HUES48 (cell line): Measurements from ENCODE around the gene RIPOR2.

Experiments
- H3K27ac ChIP-seq: one replicate; pipeline ENCODE4 v1.7.0; 2013; ENCODE audit warnings: low read depth, low read length, inconsistent platforms
- H3K27me3 ChIP-seq: 2 replicates; pipeline ENCODE4 v1.6.1; 2013; ENCODE audit warnings: mild to moderate bottlenecking, low read length; ENCODE audit not compliant: control insufficient read depth, insufficient read depth
- H3K36me3 ChIP-seq: 2 replicates; pipeline ENCODE4 v1.6.1; 2013; ENCODE audit warnings: low read length; ENCODE audit not compliant: control insufficient read depth, insufficient read depth
- H3K4me1 ChIP-seq: 2 replicates; pipeline ENCODE4 v1.6.1; 2013; ENCODE audit warnings: mild to moderate bottlenecking, low read length; ENCODE audit not compliant: control insufficient read depth, insufficient read depth
- H3K4me3 ChIP-seq: 2 replicates; pipeline ENCODE4 v1.5.1; 2013; ENCODE audit warnings: mild to moderate bottlenecking, low read depth, low read length
- H3K9ac ChIP-seq: 2 replicates; pipeline ENCODE4 v1.6.1; 2013; ENCODE audit warnings: mild to moderate bottlenecking, low read depth, low read length, moderate library complexity
- H3K9me3 ChIP-seq: 2 replicates; pipeline ENCODE4 v1.6.1; 2013; ENCODE audit warnings: low read length; ENCODE audit not compliant: control insufficient read depth, insufficient read depth

Gene RIPOR2

GRCh38 chr6:24840187-24840586, 95.6 kb downstream of the RIPOR2 start:
- H3K27ac ChIP-seq: no peak overlapping the region
- H3K9ac ChIP-seq: no peak overlapping the region
- H3K4me3 ChIP-seq: no peak overlapping the region
- H3K27me3 ChIP-seq: no peaks in the 10 kb centered on the region
- no peaks in the 10 kb centered on the region for H3K9me3 ChIP-seq
- no peaks in the 10 kb centered on the region for H3K4me1 ChIP-seq
- H3K36me3 ChIP-seq: peaks cover 5% of the 10 kb centered on the region; the same call in 1 of the 2 replicates

- Histone ChIP-seq H3K4me1 (no peaks in the 10 kb centered on the region), H3K27ac (no peak overlapping the region), H3K9me3 (no peaks in the 10 kb centered on the region), H3K9ac (no peak overlapping the region), H3K36me3 (peaks cover 5% of the 10 kb centered on the region; the same call in 1 of the 2 replicates), H3K4me3 (no peak overlapping the region), H3K27me3 (no peaks in the 10 kb centered on the region)
Measured at GRCh38 chr6:24838994-24839393, 96.8 kb downstream of the RIPOR2 start.

GRCh38 chr6:24838081-24838480, 97.7 kb downstream of the RIPOR2 start:
- no peak overlapping the region for H3K27ac ChIP-seq
- H3K4me1 ChIP-seq: no peaks in the 10 kb centered on the region
- H3K27me3 ChIP-seq: no peaks in the 10 kb centered on the region
- 0 out of 2 replicates have a peak, but pooled peaks cover 5% of the 10 kb centered on the region for H3K36me3 ChIP-seq
- no peaks in the 10 kb centered on the region for H3K9me3 ChIP-seq
- no peak overlapping the region for H3K9ac ChIP-seq
- H3K4me3 ChIP-seq: no peak overlapping the region

- 0 out of 2 replicates have a peak, but pooled peaks cover 3% of the 10 kb centered on the region for H3K4me1 ChIP-seq
- no peaks in the 10 kb centered on the region for H3K36me3 ChIP-seq
- H3K9ac ChIP-seq: no peak overlapping the region
- no peak overlapping the region for H3K27ac ChIP-seq
- H3K4me3 ChIP-seq: no peak overlapping the region
- H3K9me3 ChIP-seq: no peaks in the 10 kb centered on the region
- no peaks in the 10 kb centered on the region for H3K27me3 ChIP-seq
Measured at GRCh38 chr6:24836109-24836508, 99.7 kb downstream of the RIPOR2 start.

GRCh38 chr6:24833711-24834386, 101.9 kb downstream of the RIPOR2 start:
- H3K4me1 ChIP-seq: peaks cover 8% of the 10 kb centered on the region; the same call in 1 of the 2 replicates
- H3K27ac ChIP-seq: no peak overlapping the region
- no peaks in the 10 kb centered on the region for H3K9me3 ChIP-seq
- H3K36me3 ChIP-seq: no peaks in the 10 kb centered on the region
- H3K27me3 ChIP-seq: no peaks in the 10 kb centered on the region
- no peak overlapping the region for H3K4me3 ChIP-seq
- no peak overlapping the region for H3K9ac ChIP-seq

- H3K27ac ChIP-seq: no peak overlapping the region
- H3K27me3 ChIP-seq: no peaks in the 10 kb centered on the region
- no peak overlapping the region for H3K9ac ChIP-seq
- H3K4me1 ChIP-seq: peaks cover 8% of the 10 kb centered on the region; the same call in 1 of the 2 replicates
- no peak overlapping the region for H3K4me3 ChIP-seq
- H3K9me3 ChIP-seq: no peaks in the 10 kb centered on the region
- no peaks in the 10 kb centered on the region for H3K36me3 ChIP-seq
Measured at GRCh38 chr6:24832794-24833193, 103.0 kb downstream of the RIPOR2 start.

GRCh38 chr6:24831771-24832716, 103.7 kb downstream of the RIPOR2 start:
- no peaks in the 10 kb centered on the region for H3K36me3 ChIP-seq
- no peak overlapping the region for H3K9ac ChIP-seq
- H3K9me3 ChIP-seq: no peaks in the 10 kb centered on the region
- H3K4me3 ChIP-seq: no peak overlapping the region
- H3K27me3 ChIP-seq: no peaks in the 10 kb centered on the region
- H3K4me1 ChIP-seq: peaks cover 8% of the 10 kb centered on the region; the same call in 1 of the 2 replicates
- H3K27ac ChIP-seq: no peak overlapping the region

- H3K9ac ChIP-seq: no peak overlapping the region
- no peaks in the 10 kb centered on the region for H3K9me3 ChIP-seq
- H3K4me3 ChIP-seq: no peak overlapping the region
- H3K27me3 ChIP-seq: no peaks in the 10 kb centered on the region
- H3K27ac ChIP-seq: no peak overlapping the region
- H3K4me1 ChIP-seq: peaks cover 8% of the 10 kb centered on the region; the same call in 1 of the 2 replicates
- H3K36me3 ChIP-seq: no peaks in the 10 kb centered on the region
Measured at GRCh38 chr6:24829657-24830056, 106.1 kb downstream of the RIPOR2 start.

- peaks cover 8% of the 10 kb centered on the region; the same call in 1 of the 2 replicates for H3K4me1 ChIP-seq
- no peaks in the 10 kb centered on the region for H3K36me3 ChIP-seq
- no peaks in the 10 kb centered on the region for H3K27me3 ChIP-seq
- no peaks in the 10 kb centered on the region for H3K9me3 ChIP-seq
- no peak overlapping the region for H3K9ac ChIP-seq
- no peak overlapping the region for H3K4me3 ChIP-seq
- no peak overlapping the region for H3K27ac ChIP-seq
Measured at GRCh38 chr6:24827970-24828369, 107.8 kb downstream of the RIPOR2 start.

- no peak overlapping the region for H3K27ac ChIP-seq
- no peaks in the 10 kb centered on the region for H3K36me3 ChIP-seq
- peaks cover 8% of the 10 kb centered on the region; the same call in 1 of the 2 replicates for H3K4me1 ChIP-seq
- H3K4me3 ChIP-seq: no peak overlapping the region
- no peaks in the 10 kb centered on the region for H3K27me3 ChIP-seq
- H3K9ac ChIP-seq: no peak overlapping the region
- no peaks in the 10 kb centered on the region for H3K9me3 ChIP-seq
Measured at GRCh38 chr6:24827162-24827561, 108.6 kb downstream of the RIPOR2 start.
